GM12892 (cell line): ENCODE results near the gene SNAP47.

Experiments
- DNase-seq: peaks from one replicate; pipeline ENCODE4 v3.0.0; 2011; ENCODE audit not compliant: insufficient read length
- FAIRE-seq: peaks from 2 replicates; lab custom pipeline; 2011; peaks lifted over from hg19 to GRCh38; lab: Jason Lieb, UNC
- POLR2A ChIP-seq: IDR thresholded peaks from 2 replicates; pipeline ENCODE4 v1.6.1; 2011; ENCODE audit warnings: low read depth, low read length, control low read depth
- POLR2AphosphoS5 ChIP-seq: IDR thresholded peaks from 2 replicates; pipeline ENCODE4 v1.6.1; 2011; ENCODE audit warnings: low read depth, low read length, control low read depth
- TAF1 ChIP-seq: IDR thresholded peaks from 2 replicates; pipeline ENCODE4 v1.6.1; 2011; ENCODE audit warnings: low read depth, mild to moderate bottlenecking, control low read depth, low read length, borderline replicate concordance

Gene SNAP47

DNA sequence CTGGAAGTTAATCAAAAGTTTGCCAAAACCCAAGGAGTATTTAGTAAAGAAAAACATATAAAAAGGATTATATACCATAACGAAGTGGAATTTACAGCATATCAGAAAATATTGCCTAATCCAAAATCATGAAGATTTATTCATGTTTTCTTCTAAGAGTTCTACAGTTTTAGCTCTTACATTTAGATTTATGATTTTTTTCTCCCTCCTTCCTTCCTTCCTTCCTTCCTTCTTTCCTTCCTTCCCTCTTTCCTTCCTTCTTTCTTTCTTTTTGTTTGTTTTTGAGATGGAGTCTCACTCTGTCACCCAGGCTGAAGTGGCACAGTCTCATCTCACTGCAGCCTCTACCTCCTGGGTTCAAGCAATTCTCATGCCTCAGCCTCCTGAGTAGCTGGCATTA, 64.5 kb downstream of the SNAP47 start:
- FAIRE-seq (no peak), DNase-seq (no peak)
- no peak for TF ChIP-seq POLR2AphosphoS5
- no peak for TF ChIP-seq TAF1
- TF ChIP-seq POLR2A, result no peak

DNA sequence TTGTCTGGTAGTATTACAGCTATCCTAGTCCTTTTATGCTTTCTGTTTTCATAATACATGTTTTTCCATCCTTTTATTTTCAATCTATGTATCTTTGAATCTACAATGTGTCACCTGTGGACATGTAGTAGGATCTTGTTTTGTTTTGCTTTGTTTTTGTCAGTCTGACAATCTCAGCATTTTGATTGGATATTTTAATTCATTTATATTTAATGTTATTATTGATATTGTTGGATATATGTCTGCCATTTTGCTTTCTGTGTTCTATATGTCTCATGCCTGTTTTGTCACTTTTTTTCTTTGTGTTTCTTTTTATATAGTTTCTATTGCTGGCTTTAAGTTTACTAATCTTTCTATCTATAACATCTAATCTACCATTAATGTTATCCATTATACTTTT, 68.7 kb downstream of the SNAP47 start:
- FAIRE-seq, result no peak
- no peak for DNase-seq
- no peak for TF ChIP-seq TAF1
- TF ChIP-seq POLR2A, result no peak
- TF ChIP-seq POLR2AphosphoS5, result no peak

DNA sequence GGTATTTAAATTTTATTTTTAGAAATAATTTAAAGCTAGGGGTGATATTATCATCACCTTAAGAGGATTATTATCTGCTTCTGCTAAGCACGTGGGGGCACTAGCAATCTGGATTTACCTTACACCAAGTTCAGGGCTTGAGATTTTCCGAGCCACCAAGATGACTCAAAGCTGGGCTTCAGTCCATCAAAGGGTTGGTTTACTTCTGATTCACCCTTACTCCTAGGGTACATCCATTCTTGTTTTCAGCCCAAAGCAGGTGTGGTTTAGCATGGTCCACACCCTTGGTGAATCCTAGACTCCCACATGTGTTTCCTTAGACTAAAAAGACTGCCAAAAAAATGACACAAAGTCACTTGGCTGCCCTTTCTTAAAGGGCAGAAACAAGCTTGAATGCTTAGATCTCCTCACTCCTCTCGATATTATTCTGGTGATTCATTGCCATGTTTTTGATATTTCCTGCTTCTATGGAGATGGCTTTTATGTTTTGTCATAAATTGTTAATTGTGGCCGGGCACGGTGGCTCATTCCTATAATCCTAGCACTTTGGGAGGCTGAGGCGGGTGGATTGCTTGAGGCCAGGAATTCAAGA, 70.5 kb downstream of the SNAP47 start:
- TF ChIP-seq TAF1 (no peak), POLR2A (no peak), POLR2AphosphoS5 (no peak)
- no peak for FAIRE-seq
- no peak for DNase-seq

- DNase-seq, result no peak
- TF ChIP-seq TAF1 (no peak), POLR2A (no peak), POLR2AphosphoS5 (no peak)
- FAIRE-seq, result no peak
These were observed 73.3 kb downstream of the SNAP47 start for GRCh38 chr1:227808566-227808965.

GRCh38 chr1:227809026-227809425, 73.8 kb downstream of the SNAP47 start:
- DNase-seq (no peak), FAIRE-seq (no peak)
- no peak for TF ChIP-seq TAF1
- TF ChIP-seq POLR2A, result no peak
- TF ChIP-seq POLR2AphosphoS5, result no peak

GRCh38 chr1:227813962-227814361, 78.7 kb downstream of the SNAP47 start:
- DNase-seq (no peak), FAIRE-seq (no peak)
- no peak for TF ChIP-seq POLR2A

DNA sequence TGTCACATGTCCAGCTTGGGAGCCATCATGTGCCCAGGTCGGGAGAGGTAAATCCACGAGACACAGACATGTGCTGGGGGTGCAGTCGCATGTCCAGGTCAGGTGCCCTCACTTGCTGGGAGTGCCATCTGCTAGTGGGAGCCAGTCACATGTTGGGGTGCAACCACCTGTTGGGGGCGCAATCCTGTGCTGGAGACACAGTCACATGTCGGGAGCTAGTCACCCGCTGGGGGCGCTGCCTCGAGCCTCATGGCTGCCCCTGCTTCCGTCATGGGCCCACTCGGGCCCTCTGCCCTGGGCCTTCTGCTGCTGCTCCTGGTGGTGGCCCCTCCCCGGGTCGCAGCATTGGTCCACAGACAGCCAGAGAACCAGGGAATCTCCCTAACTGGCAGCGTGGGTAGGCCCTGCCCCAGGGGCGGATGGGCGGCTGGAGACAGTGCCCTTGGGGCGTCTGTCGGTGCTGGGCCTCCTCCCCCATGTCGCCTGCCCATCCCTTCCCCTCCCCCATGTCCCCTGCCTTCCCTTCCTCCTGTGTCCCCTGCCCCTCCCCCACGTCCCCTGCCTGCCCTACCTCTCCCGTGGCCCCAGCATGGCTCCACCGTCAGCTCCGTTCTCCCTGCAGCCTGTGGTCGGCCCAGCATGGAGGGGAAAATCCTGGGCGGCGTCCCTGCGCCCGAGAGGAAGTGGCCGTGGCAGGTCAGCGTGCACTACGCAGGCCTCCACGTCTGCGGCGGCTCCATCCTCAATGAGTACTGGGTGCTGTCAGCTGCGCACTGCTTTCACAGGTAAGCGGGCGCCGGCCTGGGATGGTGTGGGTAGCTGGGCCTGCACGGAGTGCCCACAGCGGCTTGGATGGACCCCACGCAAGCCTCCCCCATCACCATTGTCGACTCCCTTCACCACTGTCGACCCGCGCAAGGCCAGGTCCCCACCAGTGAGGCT, 80.5 kb downstream of the SNAP47 start, which contains the start of gene PRSS38:
PRSS38 (plus strand) TSS at position 208 of the 942 bp plus-strand sequence; CDS start at position 250, 42 bp downstream.
- no peak for FAIRE-seq
- TF ChIP-seq TAF1, result no peak
- no peak for DNase-seq

GRCh38 chr1:227816750-227817446, 81.7 kb downstream of the SNAP47 start:
- FAIRE-seq (no peak), DNase-seq (no peak)
- no peak for TF ChIP-seq POLR2A
- TF ChIP-seq POLR2AphosphoS5, result no peak
- TF ChIP-seq TAF1, result no peak

GRCh38 chr1:227823537-227823936, 88.3 kb downstream of the SNAP47 start:
- DNase-seq (no peak), FAIRE-seq (no peak)
- TF ChIP-seq POLR2A, result no peak
- TF ChIP-seq POLR2AphosphoS5, result no peak
- no peak for TF ChIP-seq TAF1

GRCh38 chr1:227824204-227824603, 89.0 kb downstream of the SNAP47 start:
- DNase-seq, result no peak
- TF ChIP-seq TAF1 (no peak), POLR2A (no peak), POLR2AphosphoS5 (no peak)
- FAIRE-seq, result no peak

DNA sequence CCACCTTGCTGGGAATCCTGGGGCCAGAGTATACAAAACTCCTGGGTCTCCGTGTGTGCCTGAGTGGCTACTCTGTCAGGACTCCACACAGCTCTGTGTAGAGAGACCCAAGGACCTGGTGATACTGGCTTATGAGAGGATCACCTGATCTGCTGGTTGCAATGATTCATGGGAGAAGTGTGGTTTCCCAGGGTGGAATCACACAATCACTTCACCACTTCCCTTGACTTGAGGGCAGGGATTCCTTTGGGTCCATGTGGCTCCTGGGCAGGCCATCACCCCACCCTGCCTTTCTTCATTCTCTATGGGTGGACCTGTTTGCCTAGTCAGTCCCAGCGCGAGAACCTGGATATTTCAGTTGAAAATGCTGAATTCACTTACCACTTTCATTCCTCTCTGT, 93.6 kb downstream of the SNAP47 start:
- DNase-seq, result no peak
- TF ChIP-seq POLR2A (no peak), TAF1 (no peak)

More for the DNA sequence above, 93.6 kb downstream of the SNAP47 start:
- FAIRE-seq, result no peak
